NCI-H187 treated with DMSO at 0.1 percent for 48 hours (cell line): ENCODE measurements around the gene NBEAL1.
"Not testable (repeated sequence)": the region's sequence is repeated elsewhere in the genome, so short reads cannot be mapped to it uniquely, and the experiment has no call there.

Source experiments
- DNase-seq: peaks from one replicate; lab custom pipeline; 2025; lab: John Stamatoyannopoulos, UW

Gene NBEAL1

GRCh38 chr2:203014456-203015199, at the start of gene NBEAL1:
Gene NBEAL1, plus strand, starts transcription at chr2:203014875. Its CDS starts 1,510 bp downstream, at chr2:203016385.
- peak; percentile 38 for DNase-seq

GRCh38 chr2:202965810-202966460, 48.7 kb upstream of the NBEAL1 start:
- DNase-seq = no peak

- DNase-seq = not testable (repeated sequence)
Observed at GRCh38 chr2:202969404-202969803, 45.3 kb upstream of the NBEAL1 start.

- no peak for DNase-seq
Observed at GRCh38 chr2:202976809-202977208, 37.9 kb upstream of the NBEAL1 start.

- no peak for DNase-seq
Observed at GRCh38 chr2:202982779-202983491, 31.7 kb upstream of the NBEAL1 start.

GRCh38 chr2:202989749-202990148, 24.9 kb upstream of the NBEAL1 start:
- DNase-seq = no peak

GRCh38 chr2:202990501-202990900, 24.2 kb upstream of the NBEAL1 start:
- DNase-seq = no peak

- DNase-seq = not testable (repeated sequence)
Observed at GRCh38 chr2:202997113-202997512, 17.6 kb upstream of the NBEAL1 start.

GRCh38 chr2:203002054-203002821, 12.4 kb upstream of the NBEAL1 start:
- no peak for DNase-seq

- DNase-seq = no peak
Observed at GRCh38 chr2:203003716-203004115, 11.0 kb upstream of the NBEAL1 start.

- no peak for DNase-seq
Observed at GRCh38 chr2:203016716-203017115, 2.0 kb downstream of the NBEAL1 start.

- DNase-seq = no peak
Observed at GRCh38 chr2:203018181-203018580, 3.5 kb downstream of the NBEAL1 start.

GRCh38 chr2:203019142-203019541, 4.5 kb downstream of the NBEAL1 start:
- DNase-seq = no peak

- no peak for DNase-seq
Observed at GRCh38 chr2:203021991-203022390, 7.3 kb downstream of the NBEAL1 start.

- no peak for DNase-seq
Observed at GRCh38 chr2:203022751-203023150, 8.1 kb downstream of the NBEAL1 start.

- DNase-seq = no peak
Observed at GRCh38 chr2:203025592-203025991, 10.9 kb downstream of the NBEAL1 start.

GRCh38 chr2:203030545-203030944, 15.9 kb downstream of the NBEAL1 start:
- no peak for DNase-seq

- DNase-seq = no peak
Observed at GRCh38 chr2:203030991-203031390, 16.3 kb downstream of the NBEAL1 start.

GRCh38 chr2:203033395-203033794, 18.7 kb downstream of the NBEAL1 start:
- no peak for DNase-seq

GRCh38 chr2:203035879-203036470, 21.3 kb downstream of the NBEAL1 start:
- DNase-seq = no peak

GRCh38 chr2:203037026-203037425, 22.4 kb downstream of the NBEAL1 start:
- DNase-seq = no peak

- no peak for DNase-seq
Observed at GRCh38 chr2:203038586-203038985, 23.9 kb downstream of the NBEAL1 start.
